ENCODE data around the gene ABLIM2. TPM values are rescaled to one million over a fixed set of nuclear protein-coding genes. Genes with fewer than 3 reads are reported as not detected.

ABLIM2 gene
- total and polyA plus RNA-seq, 2 of the 8 experiments (the other 6 are each of a cell fraction or from before 2014, with no cell fraction given): 2.8 to 3.0 TPM

DNA sequence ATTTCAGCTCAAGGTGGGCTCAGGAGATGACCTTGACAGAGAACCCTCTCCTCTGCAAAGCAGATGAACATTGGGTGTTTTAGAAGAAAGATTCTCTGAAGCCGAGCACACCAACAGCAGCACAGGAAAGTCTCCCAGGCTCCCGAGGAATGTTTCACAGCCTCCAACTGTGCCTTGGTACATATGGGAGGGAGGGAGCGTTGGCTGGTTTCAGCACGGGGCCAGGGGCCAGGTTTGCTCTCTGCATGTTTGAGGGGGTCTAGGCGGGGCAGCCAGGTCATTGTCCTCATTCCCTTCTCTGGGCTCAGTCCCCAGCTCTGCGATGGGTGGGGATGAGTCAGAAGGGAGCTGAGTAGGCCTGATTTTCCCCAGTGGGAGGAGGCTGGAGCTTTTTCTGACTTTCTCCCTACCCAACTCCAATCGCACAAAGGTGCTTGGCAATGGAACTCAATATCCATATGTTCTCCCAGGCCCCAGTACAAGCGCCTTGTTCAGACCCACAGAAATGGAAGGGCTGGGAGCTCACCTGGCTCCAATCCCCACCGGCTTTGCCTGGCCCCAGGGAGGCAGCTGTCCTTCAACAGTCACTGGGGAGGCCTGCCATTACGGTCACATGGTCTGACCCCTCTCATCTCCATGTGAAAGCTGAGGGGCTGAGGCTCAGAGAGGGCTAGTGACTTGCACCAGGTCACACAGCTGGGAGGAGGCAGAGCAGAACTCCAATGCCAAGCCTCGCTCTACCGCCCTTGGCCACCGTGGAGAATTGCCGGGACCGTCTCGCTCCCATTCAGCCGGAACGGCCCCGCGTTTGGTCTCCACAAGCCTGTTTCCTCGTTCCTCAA is 110.6 kb downstream of the ABLIM2 start:
- Histone ChIP-seq H2BK12ac (ENCODE audit: low read depth, low read length) (peak overlapping the region; percentile 55), H3K27me3 (replicated peaks in 1 of 4; ENCODE audit: control insufficient read depth in 3 of 4, extremely low read depth in 1 of 4, insufficient read depth in 3 of 4, low read length in 3 of 4) (no peaks in the 10 kb centered on the region), H3K27ac (ENCODE audit: low read depth, low read length) (0 out of 2 replicates have a peak overlapping the region, but pooled peaks have one; percentile 54), H3K79me1 (ENCODE audit: low read depth, low read length) (no peaks in the 10 kb centered on the region), H2BK5ac (ENCODE audit: low read depth, low read length) (peak overlapping the region; percentile 96; the same call in 1 of the 2 replicates), H4K8ac (ENCODE audit: extremely low read depth, insufficient read depth, low read length) (0 out of 2 replicates have a peak overlapping the region, but pooled peaks have one; percentile 95), H3K79me2 (ENCODE audit: control insufficient read depth in 1 of 2, insufficient read depth in 2 of 2, low read length in 2 of 2) (no peaks in the 10 kb centered on the region), H2BK20ac (ENCODE audit: low read length) (peak overlapping the region; percentile 100), H3K4me2 (ENCODE audit: insufficient read depth in 1 of 2, low read depth in 2 of 2, low read length in 2 of 2) (no peak overlapping the region), H4K91ac (replicated peaks; ENCODE audit: insufficient read length, low read length) (peak overlapping the region; percentile 99), H4K5ac (ENCODE audit: insufficient read length, low read depth, low read length) (peak overlapping the region; percentile 5), H3K4me1 (replicated peaks in 1 of 4; ENCODE audit: control insufficient read depth in 3 of 4, insufficient read depth in 4 of 4, low read length in 3 of 4) (peaks cover 6 to 36% (median 28%) of the 10 kb centered on the region in 4 experiments), H3K14ac (ENCODE audit: insufficient read length) (no peak overlapping the region), H3K23me2 (ENCODE audit: low read depth, low read length) (no peaks in the 10 kb centered on the region), H3K18ac (ENCODE audit: extremely low read depth, low read length) (peak overlapping the region; percentile 4), H2BK15ac (ENCODE audit: low read length) (peak overlapping the region; percentile 1; the same call in 1 of the 2 replicates), H3K4ac (replicated peaks; ENCODE audit: insufficient read length, low read depth, low read length) (peak overlapping the region; percentile 11), H2AFZ (ENCODE audit: low read length) (no peak overlapping the region), H3K23ac (ENCODE audit: insufficient read length) (no peak overlapping the region), H3K36me3 (ENCODE audit: control insufficient read depth in 2 of 4, insufficient read depth in 4 of 4, low read length in 3 of 4) (no peaks in the 10 kb centered on the region), H2BK120ac (replicated peaks; ENCODE audit: low read depth, low read length) (peak overlapping the region; percentile 97), H3K4me3 (ENCODE audit: extremely low read depth in 1 of 4, insufficient read depth in 2 of 4, low read depth in 3 of 4, low read length in 4 of 4) (no peak overlapping the region), H2AK5ac (ENCODE audit: low read depth, low read length) (peak overlapping the region; percentile 97), H4K20me1 (replicated peaks in 1 of 2; ENCODE audit: control insufficient read depth in 1 of 2, insufficient read depth in 2 of 2, low read length in 2 of 2) (no peaks in the 10 kb centered on the region), H3K56ac (replicated peaks; ENCODE audit: insufficient read length, low read depth, low read length) (no peak overlapping the region), H3K9ac (replicated peaks in 1 of 4; ENCODE audit: extremely low read depth in 1 of 4, low read depth in 3 of 4, low read length in 3 of 4) (no peak overlapping the region; a peak in 1 of 7 replicates), H3K9me3 (ENCODE audit: insufficient read depth in 2 of 2, low read depth in 1 of 2, low read length in 1 of 2) (no peaks in the 10 kb centered on the region)
- ChIA-PET CTCF (ENCODE audit: partially characterized antibody) (interaction anchor here (0.7 to 3.3 kb wide), 7 partner anchors 10 to 244 kb away, joined by 3 to 15 read pairs (median 3); no protein-coding TSS in a partner anchor), POLR2A (ENCODE audit: partially characterized antibody) (interaction anchor here (1.0 to 1.4 kb wide), 3 partner anchors 28 to 38 kb away, joined by 3 read pairs; no protein-coding TSS in a partner anchor)
- FAIRE-seq (no peak), DNase-seq (ENCODE audit: low read depth in 1 of 2, low spot score in 2 of 2) (no peak)
- 77% methylated on average over 21 of the region's 21 CpGs; no CpG with 5 or more reads in 1 of the 2 experiments for WGBS, 2 experiments (ENCODE audit: extremely low coverage in 1 of 2, insufficient coverage in 1 of 2, insufficient read length in 1 of 2, insufficient replicate concordance in 2 of 2, low coverage in 1 of 2, low lambda C conversion rate in 2 of 2, missing lambda C conversion rate in 1 of 2)
- TF ChIP-seq, protein P1, sequence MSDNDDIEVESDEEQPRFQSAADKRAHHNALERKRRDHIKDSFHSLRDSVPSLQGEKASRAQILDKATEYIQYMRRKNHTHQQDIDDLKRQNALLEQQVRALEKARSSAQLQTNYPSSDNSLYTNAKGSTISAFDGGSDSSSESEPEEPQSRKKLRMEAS (IDR thresholded peaks at IDR 0.05): 0 out of 2 replicates have a peak, but pooled peaks have one; percentile 35
- TF ChIP-seq KDM1A (IDR thresholded peaks at IDR 0.05; ENCODE audit: borderline replicate concordance, low read length) (peak; percentile 75; the same call in 1 of the 2 replicates), BRCA1 (IDR thresholded peaks at IDR 0.05; ENCODE audit: low read depth, low read length) (no peak)

Data from H1 (cell line).